Osteoblast (primary cell): ENCODE data around the gene FAM174A. TPM values are rescaled to one million over a fixed set of nuclear protein-coding genes. Genes with fewer than 3 reads are reported as not detected.

Experiments
- DNase-seq: peaks from one replicate; pipeline ENCODE4 v3.0.0; 2011; ENCODE audit warnings: low spot score, mixed read lengths; ENCODE audit not compliant: insufficient read length; ENCODE audit errors: missing footprints
- H2AFZ ChIP-seq: 2 replicates; pipeline ENCODE4 v1.6.0; 2011; ENCODE audit warnings: mild to moderate bottlenecking, low read length
- H3K27ac ChIP-seq: 2 replicates; pipeline ENCODE4 v1.5.1; 2011; ENCODE audit warnings: mild to moderate bottlenecking, low read depth, low read length, moderate library complexity
- H3K27me3 ChIP-seq: 2 replicates; pipeline ENCODE4 v1.6.0; 2012; ENCODE audit warnings: mild to moderate bottlenecking, control low read depth, inconsistent platforms, low read length, moderate library complexity; ENCODE audit not compliant: insufficient read depth
- H3K36me3 ChIP-seq: 2 replicates; pipeline ENCODE4 v1.5.1; 2011; ENCODE audit warnings: mild to moderate bottlenecking, low read length, control low read depth, moderate library complexity; ENCODE audit not compliant: insufficient read depth
- H3K4me1 ChIP-seq: 2 replicates; pipeline ENCODE4 v1.5.1; 2011; ENCODE audit warnings: mild to moderate bottlenecking, low read length, control low read depth, moderate library complexity; ENCODE audit not compliant: insufficient read depth
- H3K4me2 ChIP-seq: 2 replicates; pipeline ENCODE4 v1.6.0; 2011; ENCODE audit warnings: mild to moderate bottlenecking, low read length; ENCODE audit not compliant: insufficient read depth
- H3K4me3 ChIP-seq: fragments of 200-600 bp; sonication (generic); 3 replicates; pipeline ENCODE4 v1.5.1; 2012; ENCODE audit warnings: mild to moderate bottlenecking, low read length, inconsistent platforms; ENCODE audit not compliant: insufficient read depth
- H3K79me2 ChIP-seq: 2 replicates; pipeline ENCODE4 v1.6.0; 2012; ENCODE audit warnings: mild to moderate bottlenecking, low read length, control low read depth, inconsistent platforms; ENCODE audit not compliant: insufficient read depth
- H3K9me3 ChIP-seq: 2 replicates; pipeline ENCODE4 v1.5.1; 2011; ENCODE audit warnings: low read depth, low read length, control low read depth
- H4K20me1 ChIP-seq: 2 replicates; pipeline ENCODE4 v1.6.0; 2012; ENCODE audit warnings: mild to moderate bottlenecking, low read length, control low read depth; ENCODE audit not compliant: insufficient read depth
- CTCF ChIP-seq: IDR thresholded peaks from 2 replicates; pipeline ENCODE4 v1.5.1; 2011; ENCODE audit warnings: mild to moderate bottlenecking, low read depth, low read length, moderate library complexity; ENCODE audit errors: extremely low read depth
- total RNA-seq: library from RNA; depleted of rRNA; stranded (reverse); fragments of >200 nt; gene quantifications from 2 replicates; pipeline ENCODE4 v1.2.3, GENCODE V29; 2012

Gene FAM174A
- 16.5 and 22.1 TPM in 2 replicates for total RNA-seq

- peak within 1 kb of the TSS; percentile 54 for H3K27ac ChIP-seq
- no peak for TF ChIP-seq CTCF
- no peaks in the 10 kb centered on the region for H3K36me3 ChIP-seq
- peak within 1 kb of the TSS; percentile 77 for H2AFZ ChIP-seq
- peaks cover 30% of the 10 kb centered on the region for H3K79me2 ChIP-seq
- H3K4me3 ChIP-seq: peak within 1 kb of the TSS; percentile 86
- H3K4me2 ChIP-seq: peak within 1 kb of the TSS; percentile 73
- peak; percentile 81 for DNase-seq
- H4K20me1 ChIP-seq: no peaks in the 10 kb centered on the region
- H3K4me1 ChIP-seq: peaks cover 8% of the 10 kb centered on the region
- no peaks in the 10 kb centered on the region for H3K27me3 ChIP-seq
- H3K9me3 ChIP-seq: no peaks in the 10 kb centered on the region
Observed at GRCh38 chr5:100535060-100536005, at the start of gene FAM174A. Gene FAM174A, plus strand, starts transcription at chr5:100535374. Its CDS starts 157 bp downstream, at chr5:100535531.

DNA sequence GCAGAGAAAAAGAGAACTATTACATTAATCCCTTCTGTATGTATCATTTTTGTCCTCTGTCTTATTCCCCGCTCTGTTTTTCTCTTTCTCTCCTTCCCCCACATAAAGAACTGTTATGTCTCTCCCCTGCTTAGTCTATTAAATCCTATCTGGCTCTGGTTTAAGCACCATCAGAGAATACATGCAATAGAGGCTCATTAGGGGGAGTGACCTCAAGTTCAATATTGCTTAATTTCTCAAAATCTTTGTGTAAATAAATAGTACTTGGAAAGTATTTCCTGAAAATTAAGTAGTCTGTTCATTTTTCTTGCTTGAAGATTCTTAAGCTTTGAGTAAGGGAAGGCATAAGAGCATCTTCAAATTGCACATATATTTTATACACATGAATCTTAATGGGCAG, 41.2 kb upstream of the FAM174A start:
- Histone ChIP-seq H4K20me1 (no peaks in the 10 kb centered on the region), H3K27ac (no peak overlapping the region), H3K36me3 (no peaks in the 10 kb centered on the region), H3K9me3 (no peaks in the 10 kb centered on the region), H3K4me1 (no peaks in the 10 kb centered on the region), H2AFZ (no peak overlapping the region), H3K79me2 (no peaks in the 10 kb centered on the region), H3K4me2 (no peak overlapping the region), H3K4me3 (no peak overlapping the region), H3K27me3 (no peaks in the 10 kb centered on the region)
- no peak for TF ChIP-seq CTCF
- DNase-seq: no peak

GRCh38 chr5:100496296-100496695, 38.9 kb upstream of the FAM174A start:
- no peak for DNase-seq

More at GRCh38 chr5:100496296-100496695, 38.9 kb upstream of the FAM174A start:
- Histone ChIP-seq H3K79me2 (no peaks in the 10 kb centered on the region), H3K4me3 (no peak overlapping the region), H3K27ac (no peak overlapping the region), H3K27me3 (no peaks in the 10 kb centered on the region), H3K4me2 (no peak overlapping the region), H3K4me1 (no peaks in the 10 kb centered on the region), H3K36me3 (no peaks in the 10 kb centered on the region), H2AFZ (no peak overlapping the region), H3K9me3 (no peaks in the 10 kb centered on the region), H4K20me1 (no peaks in the 10 kb centered on the region)
- TF ChIP-seq CTCF: no peak
